ENCODE data around the gene GIPC2. TPM values are rescaled to one million over a fixed set of nuclear protein-coding genes. Genes with fewer than 3 reads are reported as not detected.
"Not testable (repeated sequence)": the region's sequence is repeated elsewhere in the genome, so short reads cannot be mapped to it uniquely, and the experiment has no call there.

GIPC2 gene
- total RNA-seq, 1 experiment from 2014 or later: not detected

DNA sequence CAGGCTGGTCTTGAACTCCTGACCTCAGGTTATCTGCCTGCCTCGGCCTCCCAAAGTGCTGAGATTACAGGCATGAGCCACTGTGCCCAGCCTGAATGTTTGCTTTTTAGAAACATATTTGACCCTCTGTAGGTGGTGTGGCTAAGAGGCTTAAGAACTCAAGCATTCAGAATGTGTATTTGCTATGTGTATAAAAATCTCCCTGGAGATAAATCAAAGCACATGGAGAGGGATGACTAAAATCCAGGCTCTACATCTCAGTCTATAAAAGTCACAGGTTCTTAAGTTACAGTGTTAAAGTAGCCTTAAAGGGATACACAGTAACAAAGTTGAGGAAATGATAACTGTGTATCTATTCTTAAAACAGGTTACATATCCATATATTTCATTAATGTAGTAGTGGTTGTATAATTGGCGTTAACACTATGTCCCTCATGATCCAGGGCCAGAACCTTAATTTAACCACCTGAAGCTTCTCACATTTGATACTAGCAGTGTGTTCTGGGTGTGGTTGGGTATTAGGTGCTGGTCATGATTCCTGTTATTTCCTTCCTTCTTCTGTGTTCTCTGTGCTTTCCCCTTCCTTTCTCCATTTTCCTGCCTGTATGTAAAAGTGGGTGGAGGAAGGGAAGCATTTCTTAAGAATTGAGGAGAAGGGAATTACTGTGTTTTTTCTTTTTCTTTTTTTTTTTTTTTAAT, 16.2 kb downstream of the GIPC2 start:
- no peak for DNase-seq (ENCODE audit: extremely low read depth, low read depth)

DNA sequence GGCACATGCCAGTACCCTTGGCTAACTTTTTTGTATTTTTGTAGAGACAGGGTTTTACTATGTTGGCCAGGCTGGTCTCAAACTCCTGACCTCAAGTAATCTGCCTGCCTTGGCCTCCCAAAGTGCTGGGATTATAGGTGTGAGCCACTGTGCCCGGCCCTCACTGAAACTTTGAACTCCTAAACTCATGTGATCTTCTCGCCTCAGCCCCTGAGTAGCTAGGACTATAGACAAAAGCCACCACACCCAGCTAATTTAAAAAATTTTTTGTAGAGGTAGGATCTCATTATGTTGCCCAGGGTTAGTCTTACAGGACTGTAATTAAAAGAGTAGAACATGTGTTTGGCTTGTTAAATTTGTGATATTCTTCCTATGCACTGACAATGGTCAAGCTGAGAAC, 19.1 kb downstream of the GIPC2 start:
- not testable (repeated sequence) for DNase-seq (ENCODE audit: extremely low read depth, low read depth)

DNA sequence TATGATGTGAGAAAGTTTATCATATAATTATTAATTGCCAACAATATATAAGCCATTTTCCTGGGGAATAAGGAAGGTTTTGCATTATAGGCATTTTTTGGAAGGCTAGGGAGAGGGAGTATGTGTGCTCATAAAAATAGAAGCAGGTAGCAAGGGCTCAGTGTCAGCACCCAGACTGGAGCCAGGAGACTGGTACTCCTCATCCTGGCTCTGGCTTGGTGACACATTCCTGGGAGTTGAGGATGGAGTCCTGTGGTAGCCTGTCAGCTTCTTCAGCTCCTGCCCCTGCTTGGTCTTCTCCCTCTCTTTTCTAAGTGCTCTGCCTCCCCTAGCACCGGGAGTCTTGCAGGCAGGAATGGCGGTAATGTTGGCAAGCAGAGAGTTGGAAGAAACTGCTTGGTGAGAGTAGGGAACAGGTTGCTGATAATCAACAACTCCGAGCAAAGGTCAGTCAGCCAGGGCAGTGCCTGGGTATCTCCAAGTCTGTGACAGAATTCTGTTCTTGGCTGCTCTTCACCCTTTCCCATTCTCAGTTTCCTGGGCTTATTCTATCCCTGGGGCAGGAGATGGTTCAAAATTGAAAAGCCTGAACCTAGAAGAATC, 23.0 kb downstream of the GIPC2 start:
- DNase-seq (ENCODE audit: extremely low read depth, low read depth): no peak

DNA sequence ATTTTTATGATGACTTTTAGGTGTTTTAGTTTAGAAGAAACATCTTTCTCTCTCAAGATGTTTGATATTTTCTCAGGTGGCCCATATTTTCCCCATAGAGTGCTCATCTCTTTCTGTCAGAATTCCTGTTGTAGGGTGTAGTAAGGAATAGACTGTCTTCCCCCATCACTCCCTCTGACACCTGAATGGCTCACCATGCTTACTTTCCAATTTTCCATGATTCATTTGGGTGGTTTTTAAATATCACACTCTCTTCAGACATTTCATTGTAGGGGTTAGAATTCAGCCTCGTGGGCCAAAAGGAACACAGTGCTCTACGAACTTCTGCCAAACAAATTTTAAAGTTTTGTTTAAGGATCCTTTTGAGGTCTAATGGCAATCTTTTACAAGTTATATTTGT, 24.0 kb downstream of the GIPC2 start:
- no peak for DNase-seq (ENCODE audit: extremely low read depth, low read depth)

DNA sequence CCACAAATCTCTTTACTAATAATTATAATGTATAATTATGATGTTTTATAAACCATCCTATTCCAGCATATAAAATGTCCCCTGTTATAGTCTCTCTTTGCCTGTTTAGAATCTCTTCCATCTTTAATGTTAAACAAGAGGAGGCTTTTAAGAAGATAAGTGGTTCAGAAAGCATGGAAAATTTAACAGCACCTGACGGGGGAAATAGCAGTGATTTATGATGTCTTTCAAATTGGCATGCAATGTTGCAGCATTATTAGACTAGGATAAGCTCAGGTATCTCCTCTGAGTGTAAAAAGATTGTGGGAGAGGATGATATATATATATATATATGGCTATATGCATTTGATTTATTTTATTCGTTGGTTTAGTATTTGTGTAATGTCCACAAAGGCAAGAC, 24.4 kb downstream of the GIPC2 start:
- no peak for DNase-seq (ENCODE audit: extremely low read depth, low read depth)

- DNase-seq (ENCODE audit: extremely low read depth, low read depth): no peak
These were observed 25.0 kb downstream of the GIPC2 start for GRCh38 chr1:78070758-78071157.

- no peak for DNase-seq (ENCODE audit: extremely low read depth, low read depth)
These were observed 25.9 kb downstream of the GIPC2 start for GRCh38 chr1:78071696-78072095.

GRCh38 chr1:78072216-78072615, 26.4 kb downstream of the GIPC2 start:
- DNase-seq (ENCODE audit: extremely low read depth, low read depth): no peak

DNA sequence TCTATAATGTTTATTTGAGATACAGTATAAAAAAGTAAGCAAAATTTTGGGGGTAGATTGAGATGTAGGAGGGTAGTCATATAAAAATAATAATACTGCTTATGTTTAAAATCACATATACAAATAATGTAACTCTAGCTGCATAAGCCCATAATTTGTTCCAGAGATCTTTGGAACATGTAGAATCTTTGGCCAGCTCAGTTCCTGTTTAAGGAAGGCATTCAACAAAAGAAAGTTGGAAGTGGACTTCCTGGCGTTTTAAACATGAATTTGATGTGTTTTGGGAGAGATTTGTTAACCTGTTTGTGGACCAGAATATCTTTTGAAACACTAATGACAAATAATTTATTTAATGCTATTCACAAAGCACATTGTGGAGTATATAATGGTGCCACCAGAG, 27.7 kb downstream of the GIPC2 start:
- DNase-seq (ENCODE audit: extremely low read depth, low read depth): no peak

GRCh38 chr1:78075621-78076020, 29.9 kb downstream of the GIPC2 start:
- no peak for DNase-seq (ENCODE audit: extremely low read depth, low read depth)

GRCh38 chr1:78078358-78078757, 32.6 kb downstream of the GIPC2 start:
- no peak for DNase-seq (ENCODE audit: extremely low read depth, low read depth)

DNA sequence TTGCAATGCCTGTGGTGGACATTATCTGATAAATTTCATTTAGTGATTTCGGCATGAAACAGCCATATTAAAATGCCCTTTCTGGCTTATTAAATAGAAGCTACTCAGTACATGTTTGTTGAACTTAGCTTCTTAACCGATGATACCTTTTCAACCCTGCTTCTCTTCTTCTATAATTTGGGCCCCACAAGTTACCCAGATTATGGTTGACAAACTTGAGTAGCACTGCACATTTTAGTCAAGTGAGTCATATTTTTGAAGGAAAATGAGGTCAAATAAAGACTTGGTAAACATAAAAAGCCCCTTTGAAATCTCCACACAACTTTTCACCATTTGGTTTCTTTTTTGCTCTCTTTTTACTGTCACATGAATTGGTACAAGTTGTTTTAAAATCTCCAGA, 33.8 kb downstream of the GIPC2 start:
- no peak for DNase-seq (ENCODE audit: extremely low read depth, low read depth)

- no peak for DNase-seq (ENCODE audit: extremely low read depth, low read depth)
These were observed 35.0 kb downstream of the GIPC2 start for GRCh38 chr1:78080767-78081166.

GRCh38 chr1:78081980-78082860, 36.5 kb downstream of the GIPC2 start:
- no peak for DNase-seq (ENCODE audit: extremely low read depth, low read depth)

GRCh38 chr1:78084639-78085038, 38.9 kb downstream of the GIPC2 start:
- DNase-seq (ENCODE audit: extremely low read depth, low read depth): not testable (repeated sequence)

DNA sequence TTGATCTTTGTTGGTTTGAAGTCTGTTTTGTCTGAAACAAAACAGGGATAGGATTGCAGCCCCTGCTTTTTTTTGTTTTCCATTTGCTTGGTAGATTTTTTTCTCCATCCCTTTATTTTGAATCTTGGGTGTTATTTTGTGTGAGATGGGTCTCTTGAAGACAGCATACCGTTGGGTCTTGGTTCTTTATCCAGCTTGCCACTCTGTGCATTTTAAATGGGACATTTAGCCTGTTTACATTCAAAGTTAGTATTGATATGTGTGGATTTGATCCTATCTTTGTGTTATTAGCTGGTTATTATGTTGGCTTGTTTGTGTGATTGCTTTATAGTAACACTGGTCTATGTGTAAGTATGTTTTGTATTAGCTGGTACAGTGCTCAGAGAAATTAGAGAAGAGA, 40.9 kb downstream of the GIPC2 start:
- DNase-seq (ENCODE audit: extremely low read depth, low read depth): no peak

DNA sequence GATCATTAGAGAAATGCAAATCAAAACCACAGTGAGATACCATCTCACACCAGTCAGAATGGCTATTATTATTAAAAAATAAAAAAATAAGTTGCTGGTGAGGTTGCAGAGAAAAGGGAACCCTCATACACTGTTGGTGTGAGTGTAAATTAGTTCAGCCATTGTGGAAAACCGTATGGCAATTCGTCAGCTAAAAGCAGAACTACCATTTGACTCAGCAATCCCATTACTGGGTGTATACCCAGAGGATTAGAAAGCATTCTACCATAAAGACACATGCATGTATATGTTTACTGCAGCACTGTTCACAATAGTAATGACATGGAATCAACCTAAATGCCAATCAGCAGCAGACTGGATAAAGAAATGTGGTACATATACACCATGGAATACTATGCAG, 42.2 kb downstream of the GIPC2 start:
- no peak for DNase-seq (ENCODE audit: extremely low read depth, low read depth)

DNA sequence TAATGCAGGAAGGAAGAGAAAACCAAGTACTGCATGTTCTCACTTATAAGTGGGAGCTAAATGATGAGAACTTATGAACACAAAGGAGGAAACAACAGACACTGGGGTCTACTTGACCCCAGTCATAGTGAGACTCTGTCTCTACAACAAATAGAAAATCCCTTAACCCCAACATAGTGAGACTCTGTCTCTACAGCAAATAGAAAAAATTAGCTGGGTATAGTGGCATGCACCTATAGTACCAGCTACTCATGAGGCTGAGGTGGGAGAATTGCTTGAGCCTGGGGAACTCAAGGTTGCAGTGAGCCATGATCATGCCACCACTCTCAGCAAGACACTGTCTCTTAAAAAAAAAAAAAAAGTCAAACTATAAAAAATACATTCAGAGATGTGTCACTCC, 42.7 kb downstream of the GIPC2 start:
- DNase-seq (ENCODE audit: extremely low read depth, low read depth): no peak

DNA sequence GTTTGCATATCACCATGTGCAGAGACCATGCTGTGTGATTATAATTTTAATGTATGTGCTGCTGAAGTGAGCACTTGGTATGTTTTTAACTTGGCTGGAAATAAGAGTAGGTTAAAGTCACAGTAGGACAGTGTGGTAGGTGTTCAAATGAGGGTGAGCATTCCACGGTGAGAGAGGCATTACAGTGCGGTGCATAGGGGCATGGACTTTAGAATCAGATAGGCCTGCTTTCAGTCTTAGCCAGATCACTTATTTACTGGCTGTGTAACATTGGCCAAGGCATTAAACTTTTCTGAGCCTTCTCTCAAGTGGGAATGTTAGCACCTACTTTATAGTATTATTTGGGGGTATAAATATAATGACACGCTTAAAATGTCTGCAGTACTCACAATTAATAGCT, 43.2 kb downstream of the GIPC2 start:
- no peak for DNase-seq (ENCODE audit: extremely low read depth, low read depth)

DNA sequence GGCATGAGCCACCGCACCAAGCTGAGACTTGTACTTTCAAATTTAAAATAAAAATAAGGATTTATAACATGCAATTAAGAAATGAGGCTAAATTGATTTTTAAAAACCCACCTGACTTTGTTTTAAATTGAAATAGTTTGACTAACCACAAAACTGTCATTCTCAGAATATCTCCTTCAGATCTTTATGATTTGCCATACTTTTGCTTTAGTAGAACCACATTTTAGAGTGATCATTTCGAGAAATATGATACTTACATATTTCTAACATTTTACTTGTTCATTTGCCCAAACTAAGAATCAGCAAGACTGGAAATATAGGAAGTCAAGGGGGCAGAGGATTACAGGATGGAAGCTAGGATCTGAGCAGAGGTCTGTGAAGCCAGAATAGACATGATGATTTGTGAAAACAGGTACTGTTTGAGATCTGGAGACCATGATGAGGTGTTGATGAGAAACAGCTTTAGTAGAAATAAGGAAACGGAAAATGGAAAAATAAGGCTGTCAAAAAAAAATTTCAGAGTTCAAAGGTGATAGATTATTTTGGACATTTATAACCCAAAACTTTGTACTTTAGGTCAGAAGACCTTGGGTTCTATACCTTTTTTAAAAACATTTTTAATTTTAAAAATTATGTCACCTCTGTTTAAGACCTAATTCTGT, 44.8 kb downstream of the GIPC2 start:
- no peak for DNase-seq (ENCODE audit: extremely low read depth, low read depth)

GRCh38 chr1:78091215-78091813, 45.5 kb downstream of the GIPC2 start:
- no peak for DNase-seq (ENCODE audit: extremely low read depth, low read depth)
